PC-3 (cell line): ENCODE data around the gene RHOBTB1.

Experiments
- EZH2phosphoT487 ChIP-seq: fragments of 300-600 bp; sonication (generic); IDR thresholded peaks from 2 replicates; pipeline ENCODE4 v1.6.1; 2018; ENCODE audit warnings: mild to moderate bottlenecking, antibody characterized with exemption, low read length, borderline replicate concordance
- TF ChIP-seq, protein P1 (sequence below): fragments of 300-600 bp; sonication (generic); conservative IDR thresholded peaks from 2 replicates; pipeline ENCODE4 v1.5.1; 2017; ENCODE audit warnings: antibody characterized with exemption, low read depth, mild to moderate bottlenecking, low read length

DNA sequence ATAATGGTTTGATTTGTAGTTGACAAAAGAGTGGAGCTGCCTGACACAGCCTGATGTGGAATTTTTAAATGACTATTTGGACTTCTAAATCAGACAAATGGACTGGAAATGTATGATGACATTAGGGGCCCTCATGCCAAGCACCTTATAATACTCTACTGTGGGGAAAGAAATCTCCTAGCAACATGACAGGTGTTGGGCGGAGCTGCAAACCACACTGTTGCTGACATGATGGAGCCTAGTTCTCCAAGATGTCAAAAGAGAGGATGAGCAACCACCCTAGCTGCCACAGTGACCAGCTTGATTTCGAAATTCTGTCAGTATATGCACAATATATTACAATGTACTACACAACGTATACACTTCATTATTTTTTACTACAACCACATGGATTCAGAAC is 65.8 kb downstream of the RHOBTB1 start:
- TF ChIP-seq, protein P1, sequence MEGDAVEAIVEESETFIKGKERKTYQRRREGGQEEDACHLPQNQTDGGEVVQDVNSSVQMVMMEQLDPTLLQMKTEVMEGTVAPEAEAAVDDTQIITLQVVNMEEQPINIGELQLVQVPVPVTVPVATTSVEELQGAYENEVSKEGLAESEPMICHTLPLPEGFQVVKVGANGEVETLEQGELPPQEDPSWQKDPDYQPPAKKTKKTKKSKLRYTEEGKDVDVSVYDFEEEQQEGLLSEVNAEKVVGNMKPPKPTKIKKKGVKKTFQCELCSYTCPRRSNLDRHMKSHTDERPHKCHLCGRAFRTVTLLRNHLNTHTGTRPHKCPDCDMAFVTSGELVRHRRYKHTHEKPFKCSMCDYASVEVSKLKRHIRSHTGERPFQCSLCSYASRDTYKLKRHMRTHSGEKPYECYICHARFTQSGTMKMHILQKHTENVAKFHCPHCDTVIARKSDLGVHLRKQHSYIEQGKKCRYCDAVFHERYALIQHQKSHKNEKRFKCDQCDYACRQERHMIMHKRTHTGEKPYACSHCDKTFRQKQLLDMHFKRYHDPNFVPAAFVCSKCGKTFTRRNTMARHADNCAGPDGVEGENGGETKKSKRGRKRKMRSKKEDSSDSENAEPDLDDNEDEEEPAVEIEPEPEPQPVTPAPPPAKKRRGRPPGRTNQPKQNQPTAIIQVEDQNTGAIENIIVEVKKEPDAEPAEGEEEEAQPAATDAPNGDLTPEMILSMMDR = no peak
- TF ChIP-seq EZH2phosphoT487 = no peak
